Measurements from ENCODE around the gene NKAIN2.

GRCh38 chr6:124310139-124310538 is 506.5 kb downstream of the NKAIN2 start:
- TF ChIP-seq CTCF (IDR thresholded peaks at IDR 0.05; ENCODE audit: extremely low read depth in 1 of 2, insufficient read depth in 1 of 2, low read depth in 1 of 2, low read length in 2 of 2), result no peak
- no peak for TF ChIP-seq MAX (IDR thresholded peaks at IDR 0.05; ENCODE audit: insufficient read depth, insufficient read length)
- no peak for TF ChIP-seq EZH2 (IDR thresholded peaks at IDR 0.05; ENCODE audit: borderline replicate concordance, low read depth, low read length, severe bottlenecking)
- TF ChIP-seq POLR2A (IDR thresholded peaks at IDR 0.05; ENCODE audit: low read depth, low read length), result no peak
- TF ChIP-seq JUN (IDR thresholded peaks at IDR 0.05; ENCODE audit: borderline replicate concordance, insufficient read depth, insufficient read length, low read depth), result no peak
